Skin epidermis (tissue), 12 donors: ENCODE measurements around the gene DIS3L2.
"Not testable (repeated sequence)": the region's sequence is repeated elsewhere in the genome, so short reads cannot be mapped to it uniquely, and the experiment has no call there.

ENCODE experiments used
- H3K27ac ChIP-seq, 21 experiments: fragments of 200-600 bp; sonication (generic) in 11 of 21; one replicate each; pipeline ENCODE4 v1.5.0; 2020; ENCODE audit warnings: mild to moderate bottlenecking in 3 of 21, inconsistent platforms in 2 of 21, moderate library complexity in 2 of 21
- H3K4me3 ChIP-seq, 7 experiments: fragments of 200-600 bp; sonication (generic) in 2 of 7; one replicate each; pipeline ENCODE4 v1.5.0; 2020; ENCODE audit warnings: inconsistent platforms in 2 of 7, mild to moderate bottlenecking in 2 of 7, moderate library complexity in 1 of 7

Gene DIS3L2

GRCh38 chr2:232000439-232000838 is 38.9 kb downstream of the DIS3L2 start:
- H3K27ac ChIP-seq: no peak overlapping the region
- no peak overlapping the region for H3K4me3 ChIP-seq

GRCh38 chr2:232001073-232001472 is 39.6 kb downstream of the DIS3L2 start:
- Histone ChIP-seq H3K4me3 (no peak overlapping the region), H3K27ac (no peak overlapping the region)

GRCh38 chr2:232006253-232006652 is 44.7 kb downstream of the DIS3L2 start:
- Histone ChIP-seq H3K27ac (no peak overlapping the region), H3K4me3 (no peak overlapping the region)

GRCh38 chr2:232008907-232009638 is 47.6 kb downstream of the DIS3L2 start:
- Histone ChIP-seq H3K4me3 (no peak overlapping the region), H3K27ac (no peak overlapping the region)

- Histone ChIP-seq H3K27ac (no peak overlapping the region), H3K4me3 (no peak overlapping the region)
Observed at GRCh38 chr2:232009639-232010274, 48.2 kb downstream of the DIS3L2 start.

- no peak overlapping the region for H3K27ac ChIP-seq
- H3K4me3 ChIP-seq: no peak overlapping the region
Observed at GRCh38 chr2:232013701-232014353, 52.3 kb downstream of the DIS3L2 start.

GRCh38 chr2:232014681-232015080 is 53.2 kb downstream of the DIS3L2 start:
- Histone ChIP-seq H3K4me3 (no peak overlapping the region), H3K27ac (no peak overlapping the region)

- H3K27ac ChIP-seq: no peak overlapping the region
- no peak overlapping the region for H3K4me3 ChIP-seq
Observed at GRCh38 chr2:232018181-232018580, 56.7 kb downstream of the DIS3L2 start.

- Histone ChIP-seq H3K4me3 (no peak overlapping the region), H3K27ac (no peak overlapping the region)
Observed at GRCh38 chr2:232022718-232023117, 61.2 kb downstream of the DIS3L2 start.

- Histone ChIP-seq H3K27ac (no peak overlapping the region), H3K4me3 (no peak overlapping the region)
Observed at GRCh38 chr2:232023426-232023825, 61.9 kb downstream of the DIS3L2 start.

GRCh38 chr2:232024457-232024856 is 62.9 kb downstream of the DIS3L2 start:
- Histone ChIP-seq H3K4me3 (no peak overlapping the region), H3K27ac (no peak overlapping the region)

GRCh38 chr2:232026910-232027309 is 65.4 kb downstream of the DIS3L2 start:
- no peak overlapping the region for H3K4me3 ChIP-seq

GRCh38 chr2:232027530-232027929 is 66.0 kb downstream of the DIS3L2 start:
- Histone ChIP-seq H3K27ac (no peak overlapping the region), H3K4me3 (no peak overlapping the region)

More at GRCh38 chr2:232026910-232027309, 65.4 kb downstream of the DIS3L2 start:
- H3K27ac ChIP-seq: no peak overlapping the region

GRCh38 chr2:232028071-232028470 is 66.6 kb downstream of the DIS3L2 start:
- no peak overlapping the region for H3K27ac ChIP-seq
- no peak overlapping the region for H3K4me3 ChIP-seq

GRCh38 chr2:232028631-232029030 is 67.1 kb downstream of the DIS3L2 start:
- Histone ChIP-seq H3K4me3 (no peak overlapping the region), H3K27ac (no peak overlapping the region)

GRCh38 chr2:232029346-232029745 is 67.8 kb downstream of the DIS3L2 start:
- Histone ChIP-seq H3K4me3 (no peak overlapping the region), H3K27ac (no peak overlapping the region)

GRCh38 chr2:232030229-232030628 is 68.7 kb downstream of the DIS3L2 start:
- Histone ChIP-seq H3K27ac (no peak overlapping the region), H3K4me3 (no peak overlapping the region)

- H3K4me3 ChIP-seq: not testable (repeated sequence)
Observed at GRCh38 chr2:232035292-232035691, 73.8 kb downstream of the DIS3L2 start.

GRCh38 chr2:232036876-232037275 is 75.4 kb downstream of the DIS3L2 start:
- H3K4me3 ChIP-seq, H3K27ac ChIP-seq: not testable (repeated sequence)

More at GRCh38 chr2:232035292-232035691, 73.8 kb downstream of the DIS3L2 start:
- H3K27ac ChIP-seq: not testable (repeated sequence)

GRCh38 chr2:232038251-232038880 is 76.9 kb downstream of the DIS3L2 start:
- H3K4me3 ChIP-seq: no peak overlapping the region
- no peak overlapping the region for H3K27ac ChIP-seq
